Colonic mucosa (tissue), 4 donors: ENCODE measurements around the gene KLHL7. TPM values are rescaled to one million over a fixed set of nuclear protein-coding genes. Genes with fewer than 3 reads are reported as not detected.
A peak's percentile ranks its signal among the peaks of the same experiment; 100 is the strongest.

Experiments used
- DNase-seq: peaks from one replicate; pipeline ENCODE4 v3.0.0-alpha.2; 2020
- H3K27ac ChIP-seq: fragments of 200-600 bp; one replicate; pipeline ENCODE4 v1.8.0; 2021
- H3K27me3 ChIP-seq: fragments of 200-600 bp; one replicate; pipeline ENCODE4 v1.8.0; 2021
- H3K36me3 ChIP-seq: fragments of 200-600 bp; one replicate; pipeline ENCODE4 v1.8.0; 2021
- H3K4me1 ChIP-seq: fragments of 200-600 bp; one replicate; pipeline ENCODE4 v1.8.0; 2021; ENCODE audit warnings: mild to moderate bottlenecking
- H3K4me3 ChIP-seq: fragments of 200-600 bp; one replicate; pipeline ENCODE4 v1.8.0; 2021
- H3K9ac ChIP-seq, 2 donors: one replicate each; pipeline ENCODE4 v1.7.0; 2013; ENCODE audit warnings: control low read depth in 2 of 2, low read depth in 2 of 2, low read length in 2 of 2
- H3K9me3 ChIP-seq: fragments of 200-600 bp; one replicate; pipeline ENCODE4 v1.8.0; 2021
- intact Hi-C: fragments of 100-400 bp; cut with DNase I; formaldehyde crosslinking; loops from one replicate; pipeline ENCODE4 v1.14.1; 2022
- total RNA-seq, 2 donors: library from RNA; stranded (reverse); fragmentation: NEBNext Ultra II Directional in 1 of 2; extraction: Animal tissue kit (Norgen Biotek cat#: 25700) in 1 of 2; gene quantifications; one replicate each; pipeline ENCODE4 v1.2.1, GENCODE V29; 2021
- TF ChIP-seq, protein P1 (sequence below): fragments of 200-600 bp; IDR thresholded peaks from one replicate; pipeline ENCODE4 v1.8.0; 2022; ENCODE audit warnings: antibody characterized with exemption, mild to moderate bottlenecking
- donor health status: healthy.
- donor health status: DM: no; HTN: no; CAD: no.
- donor health status: DM: no; HTN: no; CAD: no.

Gene KLHL7
- total RNA-seq, 2 donors from 2014 or later: 16.5 to 17.0 TPM

DNA sequence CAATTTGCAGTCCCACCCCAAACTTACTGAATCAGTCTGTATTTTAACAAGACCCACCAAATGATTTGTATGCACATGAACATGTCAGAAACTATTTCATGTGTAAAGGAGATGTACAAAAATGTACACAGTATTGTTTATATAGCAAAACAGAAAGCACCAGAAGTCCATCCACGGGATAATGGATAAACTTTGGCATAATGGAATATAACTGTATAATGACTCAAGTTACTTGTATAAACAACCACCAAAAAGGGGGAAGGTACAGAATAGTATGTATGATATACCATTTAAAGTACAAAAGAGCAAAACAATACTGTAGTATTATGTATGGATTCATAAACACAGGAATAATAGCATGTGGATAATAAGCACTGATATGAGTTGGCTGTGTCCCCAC, 98.7 kb downstream of the KLHL7 start:
- no peak overlapping the region for H3K9ac ChIP-seq
- no peaks in the 10 kb centered on the region for H3K36me3 ChIP-seq
- DNase-seq: no peak
- no peak overlapping the region for H3K27ac ChIP-seq
- TF ChIP-seq, protein P1, sequence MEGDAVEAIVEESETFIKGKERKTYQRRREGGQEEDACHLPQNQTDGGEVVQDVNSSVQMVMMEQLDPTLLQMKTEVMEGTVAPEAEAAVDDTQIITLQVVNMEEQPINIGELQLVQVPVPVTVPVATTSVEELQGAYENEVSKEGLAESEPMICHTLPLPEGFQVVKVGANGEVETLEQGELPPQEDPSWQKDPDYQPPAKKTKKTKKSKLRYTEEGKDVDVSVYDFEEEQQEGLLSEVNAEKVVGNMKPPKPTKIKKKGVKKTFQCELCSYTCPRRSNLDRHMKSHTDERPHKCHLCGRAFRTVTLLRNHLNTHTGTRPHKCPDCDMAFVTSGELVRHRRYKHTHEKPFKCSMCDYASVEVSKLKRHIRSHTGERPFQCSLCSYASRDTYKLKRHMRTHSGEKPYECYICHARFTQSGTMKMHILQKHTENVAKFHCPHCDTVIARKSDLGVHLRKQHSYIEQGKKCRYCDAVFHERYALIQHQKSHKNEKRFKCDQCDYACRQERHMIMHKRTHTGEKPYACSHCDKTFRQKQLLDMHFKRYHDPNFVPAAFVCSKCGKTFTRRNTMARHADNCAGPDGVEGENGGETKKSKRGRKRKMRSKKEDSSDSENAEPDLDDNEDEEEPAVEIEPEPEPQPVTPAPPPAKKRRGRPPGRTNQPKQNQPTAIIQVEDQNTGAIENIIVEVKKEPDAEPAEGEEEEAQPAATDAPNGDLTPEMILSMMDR: no peak
- intact Hi-C loops: no loop called here
- no peak overlapping the region for H3K4me3 ChIP-seq
- H3K4me1 ChIP-seq: no peaks in the 10 kb centered on the region
- H3K27me3 ChIP-seq: no peaks in the 10 kb centered on the region
- H3K9me3 ChIP-seq: no peaks in the 10 kb centered on the region

DNA sequence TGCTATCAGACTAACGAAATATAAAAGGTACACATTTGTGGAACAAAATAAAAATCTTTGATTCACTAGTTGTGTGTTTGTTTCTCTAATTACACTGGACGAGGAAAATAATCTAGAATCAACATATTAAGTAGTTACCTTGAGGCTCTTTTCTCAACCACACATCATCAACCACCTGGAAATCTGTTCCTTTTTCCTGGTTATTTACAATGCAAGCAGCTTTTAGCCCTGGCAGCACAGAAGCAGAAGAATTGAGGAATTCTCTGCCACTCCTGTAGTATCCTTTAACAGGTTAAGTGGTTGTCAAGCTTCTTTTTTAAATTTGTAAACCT, 100.0 kb downstream of the KLHL7 start:
- intact Hi-C loops: no loop called here
- TF ChIP-seq, protein P1: no peak
- H3K9ac ChIP-seq: no peak overlapping the region
- no peaks in the 10 kb centered on the region for H3K4me1 ChIP-seq
- DNase-seq: no peak
- H3K9me3 ChIP-seq: no peaks in the 10 kb centered on the region
- H3K27me3 ChIP-seq: no peaks in the 10 kb centered on the region
- H3K27ac ChIP-seq: no peak overlapping the region
- H3K4me3 ChIP-seq: peak overlapping the region; percentile 20
- no peaks in the 10 kb centered on the region for H3K36me3 ChIP-seq

DNA sequence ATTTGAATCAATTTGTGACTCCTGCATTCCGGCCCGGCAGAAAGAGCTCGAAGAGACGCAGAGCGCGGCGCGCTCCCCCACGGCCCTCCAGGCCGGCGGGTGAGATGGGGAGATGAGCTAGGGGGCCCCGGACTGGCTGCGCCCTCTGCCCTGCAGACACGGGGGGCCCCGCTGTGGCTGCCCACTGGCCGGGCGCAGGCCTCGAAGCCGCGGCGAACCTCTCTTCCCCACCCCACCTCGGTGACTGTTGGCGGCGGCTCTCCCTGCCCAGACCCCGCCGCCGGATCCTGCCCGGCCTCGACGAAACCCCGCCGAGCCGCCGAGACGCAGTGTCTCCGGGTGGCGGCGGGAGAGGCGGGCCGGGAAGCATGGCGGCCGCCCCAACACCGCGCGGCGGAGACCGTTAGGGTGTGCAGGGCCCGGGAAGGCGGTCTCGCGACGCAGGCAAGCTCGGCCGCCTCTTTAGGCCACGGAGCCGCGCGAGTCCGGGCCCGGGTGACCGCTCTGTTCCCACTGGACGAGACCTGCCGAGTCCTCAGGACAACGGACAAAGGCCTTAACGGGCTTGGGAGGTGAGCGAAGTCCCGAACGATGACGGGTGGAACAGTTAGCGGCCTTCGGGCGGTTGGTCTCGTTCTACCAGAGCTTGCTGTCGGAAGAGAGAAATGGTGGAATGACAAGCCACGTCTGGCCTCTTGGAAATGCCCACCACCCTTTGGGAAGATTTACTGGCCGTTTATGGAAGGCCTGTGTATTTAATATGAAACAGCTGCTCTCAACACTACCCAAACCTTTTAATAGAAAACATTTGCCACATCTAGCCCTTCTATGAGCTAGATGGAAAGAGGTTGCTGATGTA, 100.6 kb downstream of the KLHL7 start:
- Histone ChIP-seq H3K4me1 (no peaks in the 10 kb centered on the region), H3K9me3 (no peaks in the 10 kb centered on the region), H3K27ac (no peak overlapping the region), H3K27me3 (no peaks in the 10 kb centered on the region), H3K36me3 (no peaks in the 10 kb centered on the region), H3K4me3 (peak overlapping the region; percentile 20), H3K9ac (no peak overlapping the region)
- TF ChIP-seq, protein P1: no peak
- intact Hi-C loops: no loop called here
- no peak for DNase-seq

DNA sequence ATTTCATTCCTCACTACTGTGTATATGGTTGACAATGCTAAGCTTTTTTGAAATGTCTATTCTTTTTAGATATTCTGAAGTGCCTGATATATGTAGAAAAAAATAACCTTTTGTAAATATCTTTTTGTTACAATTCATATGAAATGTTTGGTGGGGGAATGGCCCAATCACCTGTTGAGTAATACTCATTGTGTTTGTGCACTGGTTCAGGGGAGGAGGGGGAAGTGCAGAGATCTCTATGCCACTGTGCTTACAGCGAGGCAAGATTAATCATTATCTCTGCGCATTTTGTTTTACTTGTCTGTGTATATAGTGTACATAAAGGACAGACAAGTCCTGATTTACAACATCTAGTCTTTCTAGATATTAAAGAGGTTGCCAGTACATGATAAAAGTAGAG, 101.4 kb downstream of the KLHL7 start:
- no peak for DNase-seq
- no peak overlapping the region for H3K27ac ChIP-seq
- no peaks in the 10 kb centered on the region for H3K36me3 ChIP-seq
- no peaks in the 10 kb centered on the region for H3K9me3 ChIP-seq
- H3K4me1 ChIP-seq: no peaks in the 10 kb centered on the region
- TF ChIP-seq, protein P1: no peak
- intact Hi-C loops: no loop called here
- H3K4me3 ChIP-seq: no peak overlapping the region
- no peak overlapping the region for H3K9ac ChIP-seq
- no peaks in the 10 kb centered on the region for H3K27me3 ChIP-seq

DNA sequence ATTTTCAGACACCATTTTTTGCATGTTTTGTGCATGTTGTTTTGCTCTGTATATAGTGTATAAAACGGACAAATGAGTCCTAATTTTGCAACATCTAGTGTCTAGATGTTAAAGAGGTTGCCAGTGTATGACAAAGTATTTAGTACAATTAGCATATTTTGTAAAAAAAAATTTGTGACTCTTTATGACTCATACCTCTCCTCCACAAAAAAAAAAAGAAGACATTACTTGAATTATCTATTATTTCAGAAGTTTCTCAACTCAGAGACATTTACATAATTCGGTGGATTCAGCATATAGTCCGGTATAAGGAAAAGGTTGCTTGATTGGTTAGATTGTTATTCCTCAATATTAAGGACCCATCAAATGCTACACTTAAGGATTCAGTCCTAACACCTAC, 102.3 kb downstream of the KLHL7 start:
- intact Hi-C loops: no loop called here
- no peak overlapping the region for H3K4me3 ChIP-seq
- H3K9ac ChIP-seq: no peak overlapping the region
- no peaks in the 10 kb centered on the region for H3K27me3 ChIP-seq
- no peak overlapping the region for H3K27ac ChIP-seq
- no peaks in the 10 kb centered on the region for H3K9me3 ChIP-seq
- TF ChIP-seq, protein P1: no peak
- H3K36me3 ChIP-seq: no peaks in the 10 kb centered on the region
- DNase-seq: no peak
- H3K4me1 ChIP-seq: no peaks in the 10 kb centered on the region
